H9 (cell line): ENCODE data around the gene SELENOI. TPM values are rescaled to one million over a fixed set of nuclear protein-coding genes. Genes with fewer than 3 reads are reported as not detected.

Source experiments
- DNase-seq: peaks from one replicate; pipeline ENCODE4 v3.0.0-alpha.2; 2017
- H2AFZ ChIP-seq: one replicate; pipeline ENCODE4 v1.6.1; 2013; ENCODE audit warnings: mild to moderate bottlenecking, low read length, control low read depth, moderate library complexity
- H2AK5ac ChIP-seq: 2 replicates; pipeline ENCODE4 v1.6.1; 2013; ENCODE audit warnings: low read length, control low read depth, mixed read lengths; ENCODE audit not compliant: insufficient read length
- H2BK120ac ChIP-seq: one replicate; pipeline ENCODE4 v1.6.1; 2013; ENCODE audit warnings: low read depth, mild to moderate bottlenecking, low read length, control low read depth, inconsistent platforms; ENCODE audit not compliant: poor library complexity, severe bottlenecking
- H2BK12ac ChIP-seq: 2 replicates; pipeline ENCODE4 v1.6.1; 2013; ENCODE audit warnings: low read length, control low read depth, mixed read lengths, low read depth; ENCODE audit not compliant: insufficient read length
- H2BK15ac ChIP-seq: 2 replicates; pipeline ENCODE4 v1.6.1; 2013; ENCODE audit warnings: low read depth, low read length, control low read depth
- H2BK20ac ChIP-seq: one replicate; pipeline ENCODE4 v1.6.1; 2013; ENCODE audit warnings: low read depth, mild to moderate bottlenecking, low read length, control low read depth, inconsistent platforms; ENCODE audit not compliant: poor library complexity, severe bottlenecking
- H2BK5ac ChIP-seq: 2 replicates; pipeline ENCODE4 v1.6.1; 2013; ENCODE audit warnings: low read length, control low read depth, mixed read lengths; ENCODE audit not compliant: insufficient read length
- H3K14ac ChIP-seq: 2 replicates; pipeline ENCODE4 v1.6.1; 2013; ENCODE audit warnings: low read length, control low read depth; ENCODE audit not compliant: insufficient read depth
- H3K18ac ChIP-seq: 2 replicates; pipeline ENCODE4 v1.6.1; 2013; ENCODE audit warnings: low read depth, mild to moderate bottlenecking, mixed read lengths, low read length, control low read depth; ENCODE audit not compliant: insufficient read length
- H3K23ac ChIP-seq: 2 replicates; pipeline ENCODE4 v1.6.1; 2013; ENCODE audit warnings: low read length, control low read depth, mixed read lengths, low read depth; ENCODE audit not compliant: insufficient read length
- H3K23me2 ChIP-seq: 2 replicates; pipeline ENCODE4 v1.6.1; 2013; ENCODE audit warnings: low read depth, mild to moderate bottlenecking, mixed read lengths, low read length, control low read depth; ENCODE audit not compliant: insufficient read length, poor library complexity, severe bottlenecking
- H3K27ac ChIP-seq: 2 replicates; pipeline ENCODE4 v1.5.1; 2013; ENCODE audit warnings: low read length, control low read depth, mixed read lengths, low read depth; ENCODE audit not compliant: insufficient read length
- H3K27me3 ChIP-seq: 2 replicates; pipeline ENCODE4 v1.6.1; 2013; ENCODE audit warnings: low read length, control low read depth, inconsistent platforms; ENCODE audit not compliant: insufficient read depth
- H3K4ac ChIP-seq: 2 replicates; pipeline ENCODE4 v1.6.1; 2013; ENCODE audit warnings: low read depth, mild to moderate bottlenecking, control low read depth, inconsistent platforms, low read length, moderate library complexity
- H3K4me1 ChIP-seq: 2 replicates; pipeline ENCODE4 v1.6.1; 2013; ENCODE audit warnings: low read length, control low read depth, inconsistent platforms; ENCODE audit not compliant: insufficient read depth
- H3K4me2 ChIP-seq: 2 replicates; pipeline ENCODE4 v1.6.1; 2013; ENCODE audit warnings: low read length, control low read depth, mixed read lengths; ENCODE audit not compliant: insufficient read length, insufficient read depth
- H3K56ac ChIP-seq: 2 replicates; pipeline ENCODE4 v1.6.1; 2013; ENCODE audit warnings: low read depth, mild to moderate bottlenecking, mixed read lengths, low read length, control low read depth; ENCODE audit not compliant: insufficient read length
- H3K79me1 ChIP-seq: 2 replicates; pipeline ENCODE4 v1.6.1; 2013; ENCODE audit warnings: low read depth, mild to moderate bottlenecking, moderate library complexity, low read length, control low read depth, inconsistent platforms; ENCODE audit not compliant: insufficient read depth, poor library complexity, severe bottlenecking
- H3K79me2 ChIP-seq: 2 replicates; pipeline ENCODE4 v1.6.1; 2013; ENCODE audit warnings: low read length, control low read depth, inconsistent platforms; ENCODE audit not compliant: insufficient read depth
- H3K9ac ChIP-seq: 2 replicates; pipeline ENCODE4 v1.6.1; 2013; ENCODE audit warnings: low read length, control low read depth, mixed read lengths; ENCODE audit not compliant: insufficient read length; ENCODE audit errors: extremely low read depth
- H3K9me3 ChIP-seq: one replicate; pipeline ENCODE4 v1.6.1; 2013; ENCODE audit warnings: low read depth, low read length, inconsistent platforms; ENCODE audit not compliant: control insufficient read depth
- H3T11ph ChIP-seq: one replicate; pipeline ENCODE4 v1.6.1; 2013; ENCODE audit warnings: mild to moderate bottlenecking, low read length, control low read depth, inconsistent platforms
- H4K20me1 ChIP-seq: one replicate; pipeline ENCODE4 v1.6.1; 2013; ENCODE audit not compliant: control insufficient read depth, insufficient read length, insufficient read depth
- H4K5ac ChIP-seq: 2 replicates; pipeline ENCODE4 v1.6.1; 2013; ENCODE audit warnings: low read depth, mild to moderate bottlenecking, mixed read lengths, low read length, control low read depth; ENCODE audit not compliant: insufficient read length
- H4K8ac ChIP-seq: replicated peaks from 2 replicates; pipeline ENCODE4 v1.6.1; 2013; ENCODE audit warnings: low read length, control low read depth, mixed read lengths, low read depth; ENCODE audit not compliant: insufficient read length
- H4K91ac ChIP-seq: 2 replicates; pipeline ENCODE4 v1.6.1; 2013; ENCODE audit warnings: low read depth, mild to moderate bottlenecking, moderate library complexity, mixed read lengths, low read length, control low read depth; ENCODE audit not compliant: insufficient read length
- H3K27ac Mint-ChIP-seq, 3 experiments: 2 replicates in 2 of 3; 3 replicates in 1 of 3; pipeline ENCODE4 v1.8.0; 2020 to 2021; ENCODE audit warnings: mixed read lengths in 3 of 3, mild to moderate bottlenecking in 1 of 3, moderate library complexity in 1 of 3
- H3K27me3 Mint-ChIP-seq: 2 replicates; pipeline ENCODE4 v1.8.0; 2021; ENCODE audit warnings: low read depth, mild to moderate bottlenecking, moderate library complexity, mixed read lengths
- H3K36me3 Mint-ChIP-seq, 3 experiments: 2 replicates in 2 of 3; 3 replicates in 1 of 3; pipeline ENCODE4 v1.8.0; 2020 to 2021; ENCODE audit warnings: low read depth in 3 of 3, mixed read lengths in 3 of 3; ENCODE audit not compliant: insufficient read depth in 1 of 3
- H3K4me1 Mint-ChIP-seq, 2 experiments: 2 replicates each; pipeline ENCODE4 v1.8.0; 2020; ENCODE audit warnings: mixed read lengths in 2 of 2
- H3K4me3 Mint-ChIP-seq, 2 experiments: 2 replicates in 1 of 2; 3 replicates in 1 of 2; pipeline ENCODE4 v1.8.0; 2020 to 2021; ENCODE audit warnings: mild to moderate bottlenecking in 2 of 2, mixed read lengths in 2 of 2, moderate library complexity in 1 of 2
- H3K9me3 Mint-ChIP-seq, 2 experiments: 2 replicates in 1 of 2; 3 replicates in 1 of 2; pipeline ENCODE4 v1.8.0; 2020; ENCODE audit warnings: mild to moderate bottlenecking in 2 of 2, mixed read lengths in 2 of 2, moderate library complexity in 1 of 2
- CTCF ChIP-seq: fragments of 200-600 bp; sonication (generic); conservative IDR thresholded peaks from 3 replicates; pipeline ENCODE4 v1.8.0; 2021; ENCODE audit warnings: antibody characterized with exemption, mild to moderate bottlenecking
- WGBS: extraction: QIAGEN DNeasy Blood & Tissue Kit; methylation state at CpG from one replicate; pipeline ENCODE4 v1.1.7; 2013; ENCODE audit warnings: missing lambda C conversion rate, low lambda C conversion rate, mixed read lengths; ENCODE audit not compliant: insufficient read length; ENCODE audit errors: extremely low coverage; 5-methylcytosine and 5-hydroxymethylcytosine counted together
- total RNA-seq: library from RNA; stranded (reverse); gene quantifications from 2 replicates; pipeline ENCODE4 v1.2.1, GENCODE V29; 2021

The SELENOI gene
- total RNA-seq, 1 experiment from 2014 or later: 41.9 TPM

GRCh38 chr2:26421961-26422360 is 76.0 kb downstream of the SELENOI start:
- Histone ChIP-seq H3K79me1 (no peaks in the 10 kb centered on the region), H2BK20ac (no peak overlapping the region), H3K4ac (no peak overlapping the region), H3K4me1 (peaks cover 3% of the 10 kb centered on the region), H2BK15ac (no peak overlapping the region), H2AK5ac (no peak overlapping the region), H3T11ph (no peak overlapping the region), H3K18ac (no peak overlapping the region), H2BK5ac (no peak overlapping the region), H3K23ac (no peak overlapping the region), H3K4me2 (no peak overlapping the region), H3K56ac (no peak overlapping the region), H3K27ac (no peak overlapping the region), H3K79me2 (no peaks in the 10 kb centered on the region), H2BK12ac (no peak overlapping the region), H3K14ac (no peak overlapping the region), H2BK120ac (no peak overlapping the region), H4K20me1 (no peaks in the 10 kb centered on the region), H4K91ac (no peak overlapping the region), H3K9me3 (no peaks in the 10 kb centered on the region), H3K9ac (no peak overlapping the region), H4K8ac (no peak overlapping the region), H3K23me2 (no peaks in the 10 kb centered on the region), H4K5ac (no peak overlapping the region), H3K27me3 (no peaks in the 10 kb centered on the region), H2AFZ (no peak overlapping the region)
- WGBS: no CpG with 5 or more reads among the region's 5 CpGs
- no peak overlapping the region for H3K4me3 Mint-ChIP-seq
- no peak for DNase-seq
- no peak for TF ChIP-seq CTCF
- peaks cover 3% of the 10 kb centered on the region for H3K27me3 Mint-ChIP-seq
- no peaks in the 10 kb centered on the region for H3K9me3 Mint-ChIP-seq
- H3K4me1 Mint-ChIP-seq: peaks cover 10 to 13% of the 10 kb centered on the region in 2 experiments
- H3K36me3 Mint-ChIP-seq: no peaks in the 10 kb centered on the region
- no peak overlapping the region; a peak in 1 of 7 replicates for H3K27ac Mint-ChIP-seq
